ENCODE measurements around the gene PATL1.

GRCh38 chr11:59666969-59667368 lies 1.9 kb downstream of the PATL1 start:
- TF ChIP-seq POLR2AphosphoS5 (IDR thresholded peaks at IDR 0.05; ENCODE audit: low read depth, low read length) (no peak), POLR2A (IDR thresholded peaks at IDR 0.05; ENCODE audit: low read depth, low read length) (no peak), TAF1 (IDR thresholded peaks at IDR 0.05; ENCODE audit: low read depth, low read length) (no peak), SPI1 (IDR thresholded peaks at IDR 0.05; ENCODE audit: low read depth, low read length) (no peak), PAX5 (IDR thresholded peaks at IDR 0.05; ENCODE audit: insufficient read depth, low read length, severe bottlenecking) (no peak)
